ENCODE results near the gene ZNF597.
A peak's percentile ranks its signal among the peaks of the same experiment; 100 is the strongest.

The ZNF597 gene, protein sequence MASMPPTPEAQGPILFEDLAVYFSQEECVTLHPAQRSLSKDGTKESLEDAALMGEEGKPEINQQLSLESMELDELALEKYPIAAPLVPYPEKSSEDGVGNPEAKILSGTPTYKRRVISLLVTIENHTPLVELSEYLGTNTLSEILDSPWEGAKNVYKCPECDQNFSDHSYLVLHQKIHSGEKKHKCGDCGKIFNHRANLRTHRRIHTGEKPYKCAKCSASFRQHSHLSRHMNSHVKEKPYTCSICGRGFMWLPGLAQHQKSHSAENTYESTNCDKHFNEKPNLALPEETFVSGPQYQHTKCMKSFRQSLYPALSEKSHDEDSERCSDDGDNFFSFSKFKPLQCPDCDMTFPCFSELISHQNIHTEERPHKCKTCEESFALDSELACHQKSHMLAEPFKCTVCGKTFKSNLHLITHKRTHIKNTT
- total RNA-seq, result 9.2 to 15.1 (median 12.1) reads per million in 4 experiments

DNA sequence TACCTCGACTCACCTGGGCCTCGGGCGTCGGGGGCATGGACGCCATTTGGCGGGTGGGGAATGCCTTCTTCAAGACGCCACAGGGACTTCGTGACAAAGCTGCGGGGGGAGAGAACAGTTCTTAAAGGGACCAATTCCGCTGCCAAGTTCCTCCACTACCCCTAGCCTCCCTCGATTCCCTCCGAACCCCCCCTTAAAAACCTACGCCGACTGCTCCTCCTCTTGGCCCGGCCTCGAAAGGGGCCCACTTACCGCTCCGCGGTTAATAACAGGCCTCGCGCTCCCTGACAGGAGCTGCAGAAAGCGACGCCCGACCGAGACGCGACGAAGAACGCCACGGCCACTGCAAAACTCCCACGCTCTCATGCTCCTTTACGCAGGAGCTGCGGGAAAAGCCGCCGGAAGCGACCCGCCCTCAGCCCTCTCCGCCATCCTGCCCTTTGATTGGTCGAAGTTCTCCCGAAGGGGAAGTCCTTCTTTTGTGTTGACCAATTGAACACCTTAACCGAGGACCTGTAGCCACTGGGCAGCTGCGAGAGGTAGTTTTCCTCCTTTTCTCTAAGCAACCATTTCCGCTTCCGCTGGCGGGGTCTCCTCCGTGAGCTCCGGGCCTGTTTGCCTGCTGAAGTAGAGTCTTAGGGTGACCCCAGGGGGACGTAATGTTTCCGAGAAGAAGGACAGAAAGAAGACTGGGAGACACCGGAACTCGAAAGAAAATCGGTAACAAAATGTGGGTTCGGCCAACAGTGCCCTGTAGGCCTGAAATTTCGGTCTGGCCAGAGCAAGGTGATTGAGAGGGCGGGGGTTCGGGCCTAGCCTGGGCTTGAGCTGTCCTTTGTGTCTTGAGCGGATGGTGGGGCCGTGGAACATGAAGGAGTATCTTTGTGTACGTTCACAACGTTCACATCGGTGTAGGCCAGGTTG lies at the start of gene ZNF597, which contains the start of gene NAA60:
ZNF597 (minus strand) TSS at position 397 of the 924 bp plus-strand sequence; CDS start at position 46, 351 bp downstream.
NAA60 (plus strand) TSS at position 573 of the 924 bp plus-strand sequence. CDS start 32,548 bp downstream, outside the sequence.
- peak; percentile 71 for DNase-seq

DNA sequence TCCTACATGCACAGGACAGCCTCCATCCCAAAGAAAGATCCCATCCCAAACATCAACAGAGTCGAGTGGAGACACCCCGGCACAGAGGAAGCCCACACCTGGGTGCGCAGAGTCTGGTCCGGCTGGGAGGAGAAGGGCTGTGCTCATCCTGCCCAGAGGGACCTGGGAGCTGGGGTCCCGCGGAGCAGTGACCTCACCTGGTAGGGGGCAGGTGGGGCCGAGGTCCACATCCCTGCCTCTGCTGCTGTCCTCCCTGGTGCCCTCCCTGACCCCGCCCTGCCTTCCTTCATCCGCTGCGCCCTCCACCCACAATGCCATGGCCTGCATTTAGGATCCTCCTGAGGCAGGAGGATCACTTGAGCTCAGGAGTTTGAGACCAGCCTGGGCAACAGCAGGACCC lies 49.1 kb upstream of the ZNF597 start:
- no peak for DNase-seq

DNA sequence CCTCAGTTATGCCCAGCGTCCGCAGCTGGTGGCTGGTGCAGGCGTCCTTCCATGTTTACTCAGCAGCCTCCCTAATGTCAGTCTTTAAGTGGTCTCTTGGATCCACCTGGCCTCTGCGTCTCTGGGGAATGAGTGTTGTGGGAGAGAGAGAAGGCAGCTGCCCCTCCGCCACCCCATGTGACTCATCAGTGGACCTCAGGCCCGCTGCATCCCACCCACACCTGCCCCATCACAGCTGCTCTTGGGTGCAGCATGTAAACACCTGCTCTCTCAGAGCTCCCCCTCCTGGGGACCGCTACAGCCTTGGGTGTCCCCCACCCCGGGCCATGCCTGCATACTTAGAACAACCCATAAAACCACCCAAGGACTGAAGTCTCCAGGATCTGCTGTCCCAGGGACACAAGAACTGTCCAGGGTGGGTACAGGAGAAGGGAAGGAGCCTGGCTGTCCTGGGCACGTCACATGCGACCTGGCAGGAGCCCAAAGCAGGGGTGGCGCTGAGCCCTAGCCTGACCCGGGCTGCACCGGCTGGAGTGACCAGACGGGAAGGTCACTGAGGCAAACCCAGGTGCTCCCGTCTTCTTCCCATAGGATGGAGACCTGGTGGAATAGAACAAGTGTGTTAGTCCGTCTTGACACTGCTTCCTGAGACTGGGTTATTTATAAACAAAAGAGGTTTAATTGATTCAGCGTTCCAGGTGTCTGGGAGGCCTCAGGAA lies 47.8 kb upstream of the ZNF597 start:
- DNase-seq, result no peak

DNA sequence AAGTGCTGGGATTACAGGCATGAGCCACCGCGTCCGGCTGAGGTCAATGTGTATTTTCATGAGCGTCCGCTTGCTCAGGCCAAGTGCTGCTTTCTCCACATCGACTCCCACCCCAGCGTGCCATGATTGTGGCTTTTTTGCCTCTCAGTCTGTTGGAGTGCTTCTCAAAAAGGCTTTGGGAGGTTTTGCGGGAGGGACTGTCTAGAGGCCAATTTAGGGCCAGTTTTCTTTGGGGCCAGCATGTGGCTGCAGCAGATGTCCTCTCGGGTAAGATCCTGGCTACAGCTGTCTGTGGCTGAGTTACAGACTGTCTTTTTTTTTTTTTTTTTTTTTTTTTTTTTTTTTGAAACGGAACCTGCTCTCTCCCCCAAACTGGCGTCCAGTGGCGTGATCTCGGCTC lies 45.5 kb upstream of the ZNF597 start:
- no peak for DNase-seq

DNA sequence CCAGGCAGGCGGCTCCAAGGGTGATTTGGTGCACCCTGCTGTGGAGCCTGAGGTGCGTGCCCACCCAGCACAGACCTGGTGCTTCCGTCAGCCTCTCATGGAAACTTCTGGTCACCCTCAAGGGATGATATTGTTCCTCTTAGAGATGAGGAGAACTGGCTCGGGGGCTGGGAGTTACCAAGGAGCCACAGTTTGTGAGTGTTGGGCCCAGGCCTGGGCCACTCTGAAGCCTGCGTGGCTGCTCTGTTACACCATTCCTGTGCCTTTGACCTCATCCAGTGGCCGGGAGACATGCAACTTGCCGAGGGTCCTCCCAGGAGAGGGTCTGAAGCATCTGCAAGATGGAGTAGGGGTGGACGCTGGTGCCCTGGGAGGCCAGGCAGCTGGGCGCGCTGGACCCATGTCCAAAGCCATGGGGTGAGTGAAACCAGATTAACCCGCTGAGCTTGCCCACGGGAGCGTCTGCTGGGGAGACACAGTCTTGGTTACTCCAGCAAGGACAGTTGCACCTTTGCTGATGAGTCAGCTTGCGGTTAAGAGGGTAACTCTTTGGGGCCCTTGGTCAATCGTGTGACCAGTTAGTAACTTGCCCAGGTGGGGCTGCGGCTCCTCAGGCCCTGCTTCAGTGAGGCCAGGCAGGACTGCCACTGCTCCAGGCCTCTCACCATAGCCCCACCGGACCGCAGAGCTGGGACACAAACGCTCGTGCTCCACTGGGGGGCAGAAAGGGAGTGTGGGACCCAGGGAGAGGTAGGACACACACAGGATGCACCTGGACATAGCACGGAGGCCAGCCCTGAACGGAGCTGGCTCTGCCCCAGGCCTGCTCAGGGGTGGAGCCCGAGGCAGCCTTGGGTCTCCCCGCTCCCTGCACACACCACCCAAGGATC lies 44.5 kb upstream of the ZNF597 start:
- DNase-seq, result no peak

DNA sequence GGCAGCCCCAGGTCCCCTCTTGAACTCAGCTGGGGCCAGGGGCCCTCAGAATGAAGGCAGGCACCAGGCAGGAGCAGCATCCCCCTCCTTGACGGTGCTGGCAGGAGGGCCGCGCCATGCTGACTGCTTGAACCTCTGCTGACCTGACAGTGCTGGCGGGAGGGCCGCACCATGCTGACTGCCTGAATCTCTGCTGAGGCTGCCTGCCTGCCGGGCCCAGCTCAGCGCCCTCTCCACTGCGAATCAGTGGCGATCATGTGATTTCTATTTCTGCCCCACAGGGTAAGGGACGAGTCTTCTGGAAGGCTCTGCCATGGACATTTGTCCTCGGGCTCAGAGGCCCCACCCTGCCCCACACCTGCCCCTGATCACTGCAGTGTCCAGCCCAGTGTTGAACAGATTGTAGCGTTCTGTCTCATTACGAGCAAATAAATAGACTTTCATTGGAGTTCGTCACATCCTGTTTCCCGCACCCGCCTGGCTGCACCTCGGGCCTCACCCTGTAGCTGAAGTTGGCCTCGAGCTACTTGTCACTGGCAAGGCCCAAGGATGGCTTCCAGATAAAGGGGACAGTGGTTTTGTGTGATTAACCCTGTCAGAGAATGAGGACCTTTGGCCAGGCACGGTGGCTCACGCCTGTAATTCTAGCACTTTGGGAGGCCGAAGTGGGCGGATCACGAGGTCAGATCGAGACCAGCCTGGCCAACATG lies 43.4 kb upstream of the ZNF597 start:
- no peak for DNase-seq

DNA sequence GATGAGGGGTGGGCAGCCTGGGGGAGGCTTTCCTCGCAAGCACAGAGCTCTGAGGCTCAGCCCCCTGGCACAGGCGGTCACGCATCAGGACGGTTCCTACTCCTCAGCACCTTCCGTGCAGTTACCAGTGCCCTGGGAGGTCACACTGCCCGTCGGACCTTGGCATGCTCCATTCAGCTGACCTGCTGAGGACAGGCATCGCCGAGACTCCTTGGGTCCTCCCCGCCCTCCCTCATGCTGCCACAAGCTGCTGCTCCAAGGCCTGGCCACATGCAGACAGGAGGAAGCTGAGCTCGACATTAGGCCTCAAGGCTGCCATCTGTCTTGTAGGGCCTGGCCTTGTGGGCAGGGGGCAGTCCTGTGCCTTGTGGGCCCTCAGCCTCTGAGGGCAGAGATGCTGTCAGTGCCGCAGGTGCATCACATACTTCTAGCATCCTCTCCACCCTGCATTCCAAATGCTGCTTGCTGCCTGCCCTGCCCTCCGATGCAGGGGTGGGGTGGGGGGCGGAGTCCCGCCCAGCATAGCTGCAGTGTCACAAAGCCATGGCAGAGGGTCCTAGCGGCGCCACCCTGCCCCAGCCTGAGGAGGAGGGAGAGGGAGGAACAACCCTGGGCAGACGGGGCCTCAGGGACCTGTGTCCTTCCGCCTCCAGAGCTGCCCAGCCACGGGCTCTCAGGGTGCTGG lies 42.7 kb upstream of the ZNF597 start:
- no peak for DNase-seq

DNA sequence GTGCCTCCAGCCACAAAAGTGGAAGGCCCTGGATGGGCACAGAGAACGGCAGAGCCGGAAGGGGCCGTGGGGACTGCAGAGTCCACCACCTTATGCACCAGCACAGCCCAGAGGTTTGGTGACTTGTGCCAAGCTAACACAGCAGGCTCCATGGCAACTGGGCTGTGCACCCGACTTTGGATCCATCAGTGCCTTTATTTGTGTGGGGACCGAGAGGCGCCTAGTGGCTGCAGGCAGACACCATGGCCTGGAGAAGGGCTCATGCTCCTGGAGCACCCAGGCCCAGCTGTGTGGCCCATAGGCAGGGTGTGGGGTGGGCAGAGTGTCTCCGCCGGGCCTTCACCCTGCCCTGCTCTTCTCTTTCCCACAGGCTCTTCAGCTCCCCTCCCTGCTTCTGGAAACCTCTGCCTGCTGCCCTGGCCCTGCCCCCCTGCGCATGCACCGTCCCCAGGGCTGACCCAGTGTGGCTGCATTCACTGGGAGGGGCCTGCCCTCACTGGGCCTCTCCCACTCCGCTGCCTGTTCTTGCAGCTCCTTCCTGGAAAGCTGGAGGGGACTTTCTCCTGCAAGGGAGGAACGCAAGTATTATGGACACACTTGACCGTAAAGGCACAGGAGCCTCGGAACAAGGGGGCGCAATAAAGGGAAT lies 41.9 kb upstream of the ZNF597 start:
- DNase-seq, result no peak

DNA sequence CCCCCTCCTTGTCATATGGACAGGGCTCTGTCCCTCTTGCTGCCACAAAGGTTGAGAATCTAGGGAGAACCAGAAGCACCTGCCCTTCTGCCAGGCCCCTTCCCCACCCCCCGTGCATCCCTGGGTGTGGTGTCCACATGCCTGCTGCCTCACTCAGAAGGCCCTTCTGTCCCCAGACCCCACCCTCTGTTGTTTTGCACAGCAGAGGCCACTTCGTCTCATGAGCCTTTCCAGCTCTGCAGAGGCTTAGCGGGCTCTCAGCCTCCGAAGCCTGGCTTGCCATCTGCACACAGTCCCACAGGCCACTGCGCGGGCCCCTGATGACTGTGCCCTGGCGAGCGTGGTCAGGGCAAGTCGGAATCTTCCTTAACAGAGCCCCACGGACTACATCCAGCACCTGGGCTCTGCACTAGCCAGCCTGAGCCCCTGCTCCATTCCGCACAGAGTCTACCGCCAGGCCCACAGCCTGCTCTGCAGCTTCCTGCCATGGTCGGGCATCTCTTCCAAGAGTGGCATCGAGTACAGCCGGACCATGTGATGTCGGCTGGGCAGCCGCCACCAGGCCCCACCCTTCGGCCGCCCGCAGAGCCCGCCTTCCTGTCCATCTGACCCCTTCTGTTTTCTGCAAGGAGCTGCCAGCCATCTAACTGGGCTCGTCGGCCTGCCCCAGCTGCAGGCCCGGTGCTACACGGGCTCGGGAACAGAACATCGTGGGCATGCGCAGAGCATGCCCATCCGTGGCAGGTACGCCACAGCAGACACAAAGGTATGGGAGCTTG lies 41.2 kb upstream of the ZNF597 start:
- DNase-seq, result no peak

DNA sequence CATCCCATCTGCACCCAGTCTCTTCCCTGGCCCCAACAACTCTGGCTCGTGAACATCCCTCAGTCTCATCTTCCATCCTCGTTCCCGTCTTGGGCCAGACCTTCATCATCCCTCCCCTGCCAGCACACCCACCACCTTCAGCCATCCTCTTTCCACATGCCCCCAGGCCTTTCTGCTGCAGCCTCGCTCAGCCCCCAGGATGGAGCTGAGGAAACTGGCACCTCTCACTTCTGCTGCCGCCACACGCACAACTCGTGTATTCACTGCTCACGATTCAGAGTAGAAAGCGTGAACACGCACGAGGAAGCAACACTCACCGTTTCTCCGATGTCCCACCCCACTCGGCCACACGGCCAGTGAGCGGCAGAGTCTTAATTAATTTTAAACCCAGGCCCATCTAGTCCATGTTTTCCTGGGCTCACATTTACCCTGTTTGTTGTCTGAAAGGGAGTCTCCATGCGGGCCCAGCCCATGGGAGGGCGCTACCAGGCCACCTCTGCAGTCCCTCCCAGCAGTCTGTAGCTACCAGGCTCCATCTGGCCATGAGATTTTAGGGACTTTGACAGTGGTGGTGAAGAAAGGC lies 39.4 kb upstream of the ZNF597 start:
- no peak for DNase-seq

DNA sequence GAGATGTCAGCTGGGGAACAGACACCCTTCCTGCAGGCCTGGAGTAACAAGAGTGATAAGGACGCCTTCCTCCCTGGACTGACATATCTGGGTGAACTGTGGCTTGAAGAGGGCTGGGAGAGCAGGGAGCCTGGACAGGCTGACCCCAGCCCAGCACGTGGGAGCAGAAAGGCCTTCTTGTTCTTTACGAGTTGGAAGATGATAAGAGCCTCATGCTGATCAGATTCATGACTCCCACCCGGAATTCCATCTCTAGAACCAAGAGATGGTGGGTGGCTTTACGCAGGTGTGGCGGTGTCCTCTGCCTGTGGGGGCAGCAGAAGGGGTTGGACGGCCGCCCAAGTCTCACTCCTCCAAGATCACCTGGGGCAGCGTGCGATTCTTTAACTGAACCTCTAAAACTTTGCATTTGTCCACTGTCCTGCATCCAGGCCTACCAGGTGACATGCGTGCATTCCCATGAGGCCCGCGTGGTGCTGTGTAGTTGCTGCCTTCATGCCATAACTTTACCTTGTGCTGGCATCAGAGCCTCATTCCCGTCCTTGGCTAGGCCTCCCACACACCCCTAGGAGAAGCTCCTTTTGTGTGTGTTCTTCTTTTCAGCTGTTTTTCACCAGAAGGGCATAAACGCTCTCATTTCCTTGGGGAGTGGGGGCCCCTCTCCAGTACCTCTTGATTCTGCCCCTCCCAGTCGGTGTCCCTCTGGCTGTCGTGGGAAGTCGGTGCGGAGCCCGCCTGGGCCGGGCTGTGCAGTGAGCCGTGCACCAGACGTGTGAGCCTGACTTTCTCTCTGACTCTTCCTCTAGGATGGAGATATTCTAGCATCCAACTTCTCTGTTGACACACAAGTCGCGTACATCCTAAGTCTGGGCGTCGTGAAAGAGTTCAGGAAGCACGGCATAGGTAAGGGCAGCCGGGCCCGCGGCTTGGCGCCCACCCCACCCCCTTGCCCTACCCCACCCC lies 38.7 kb upstream of the ZNF597 start:
- DNase-seq, result no peak

DNA sequence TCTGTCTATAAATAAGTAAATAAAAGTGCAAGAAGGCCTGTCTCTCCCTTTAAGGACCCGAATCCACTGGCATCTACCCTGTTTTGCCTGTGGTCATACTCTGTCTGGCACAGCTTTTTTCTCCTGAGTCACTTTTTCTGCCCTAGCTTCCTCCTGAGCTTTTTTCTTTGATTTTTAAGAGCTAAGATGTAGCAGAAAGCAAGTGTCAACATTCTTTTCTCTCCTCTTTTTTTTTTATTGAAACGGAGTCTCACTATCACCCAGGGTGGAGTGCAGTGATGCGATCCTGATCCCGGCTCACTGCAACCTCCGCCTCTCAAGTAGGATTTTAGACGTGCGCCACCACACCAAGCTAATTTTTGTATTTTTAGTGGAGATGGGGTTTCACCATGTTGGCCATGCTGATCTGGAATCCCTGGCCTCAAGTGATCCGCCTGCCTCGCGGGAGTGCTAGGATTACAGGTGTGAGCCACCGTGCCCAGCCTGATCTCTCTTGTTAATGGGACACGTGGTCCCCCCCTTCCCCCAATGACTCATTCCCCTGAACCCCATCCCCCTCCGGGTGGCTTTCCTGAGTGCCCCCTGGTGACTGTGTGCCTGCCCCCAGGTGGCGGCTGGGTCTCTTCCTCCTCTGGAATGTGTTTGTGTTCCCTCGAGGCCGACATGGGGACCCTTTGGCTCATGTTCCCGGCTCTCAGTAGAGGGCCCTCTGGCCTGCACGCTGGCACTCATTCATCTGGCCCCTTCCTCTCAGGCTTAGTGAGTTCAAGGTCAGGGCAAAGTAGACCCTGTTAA lies 37.8 kb upstream of the ZNF597 start:
- DNase-seq, result no peak

DNA sequence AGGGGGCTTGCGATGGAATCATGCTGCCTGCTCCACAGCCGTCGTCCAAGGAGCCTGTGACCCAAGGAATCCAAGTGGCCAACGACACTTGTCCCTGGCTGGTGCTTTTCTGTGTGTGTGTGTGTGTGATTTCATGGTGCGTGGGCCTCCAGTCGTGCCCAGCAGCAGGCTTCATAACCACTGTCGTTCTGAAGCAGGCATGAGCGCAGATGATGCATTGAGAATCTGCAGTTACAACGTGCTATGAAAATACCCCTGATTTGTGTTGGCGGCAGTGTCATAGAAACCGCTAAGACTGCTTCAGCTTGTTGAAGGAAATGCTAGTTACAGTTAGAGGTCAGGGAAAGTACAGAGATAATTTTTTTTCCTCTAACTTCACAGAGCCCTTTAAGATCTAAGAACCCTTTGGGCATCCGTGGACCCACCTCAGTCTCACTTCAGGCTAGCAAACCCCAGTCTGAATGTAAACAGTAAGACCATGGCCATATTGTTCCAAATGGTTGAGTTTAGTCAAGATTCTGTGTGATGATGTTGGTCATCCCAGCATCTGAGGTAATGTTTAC lies 36.4 kb upstream of the ZNF597 start:
- no peak for DNase-seq

DNA sequence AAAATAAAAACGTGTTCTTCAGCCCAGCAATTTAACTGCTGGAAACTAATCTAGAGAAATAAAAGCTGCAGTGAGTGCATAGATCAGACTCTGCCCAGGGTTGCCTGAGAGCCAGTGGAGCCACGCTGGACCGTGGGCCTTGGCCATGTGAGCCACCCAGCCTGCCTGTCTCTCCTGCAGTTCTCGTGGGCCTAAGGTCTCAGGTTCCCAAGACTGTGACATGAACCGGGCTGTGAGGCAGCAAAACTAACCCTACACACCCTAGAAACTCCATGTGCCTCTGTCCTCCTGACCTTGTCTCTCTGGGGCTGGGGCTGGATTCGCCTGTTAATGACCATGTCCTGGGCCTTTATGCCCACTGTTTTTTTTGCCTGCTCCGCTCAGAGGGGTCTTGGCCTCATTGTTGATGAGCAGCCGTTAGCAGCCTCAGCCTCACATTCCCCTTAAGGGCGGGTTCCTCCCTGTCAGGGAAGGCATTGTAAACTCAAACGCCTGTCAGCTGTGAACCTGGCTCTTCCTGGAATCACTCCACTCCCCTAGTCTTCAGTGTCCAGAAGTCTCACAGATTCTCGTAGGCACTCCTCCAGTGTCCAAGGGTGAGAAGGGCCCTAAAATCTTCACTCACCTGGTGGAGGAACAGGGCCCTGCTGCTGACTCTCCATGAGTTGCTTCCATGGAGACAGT lies 35.1 kb upstream of the ZNF597 start:
- DNase-seq, result no peak

DNA sequence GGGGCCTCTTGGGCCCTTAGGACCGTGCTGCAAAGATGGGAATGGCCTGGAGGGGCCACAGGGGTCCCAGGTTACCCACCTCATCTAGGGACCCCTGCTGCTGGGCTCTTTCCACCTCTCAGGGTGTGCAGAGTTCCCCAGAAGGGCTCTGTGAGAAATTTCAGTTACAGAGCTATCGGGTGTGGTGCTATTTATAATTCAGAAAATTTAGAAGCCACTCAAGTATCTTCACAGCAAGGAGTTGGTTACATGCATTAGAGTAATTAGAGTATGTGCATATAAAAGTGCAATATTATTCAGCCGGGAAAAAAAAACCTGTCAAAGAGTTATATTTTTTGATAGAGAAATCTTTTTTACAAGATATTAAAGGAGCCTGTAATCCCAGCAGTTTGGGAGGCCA lies 33.1 kb upstream of the ZNF597 start:
- DNase-seq, result no peak
